ENCODE measurements around the gene PCYOX1L. TPM values are rescaled to one million over a fixed set of nuclear protein-coding genes. Genes with fewer than 3 reads are reported as not detected.

PCYOX1L gene
- total RNA-seq, 4 donors from 2014 or later, result 2.1 to 4.6 (median 3.1) TPM

GRCh38 chr5:149383399-149383798 lies 25.6 kb downstream of the PCYOX1L start:
- Histone ChIP-seq H3K4me1 (peaks cover 9 to 80% (median 29%) of the 10 kb centered on the region in 3 donors), H3K36me3 (no peaks in the 10 kb centered on the region), H3K4me3 (peak overlapping the region in 1 of 4 donors; percentile 32), H3K27me3 (no peaks in the 10 kb centered on the region), H3K9me3 (no peaks in the 10 kb centered on the region), H3K27ac (peak overlapping the region; percentile 71 to 91 (median 84))
- TF ChIP-seq CTCF (IDR thresholded peaks at IDR 0.05), result no peak
- peak in 1 of 4 donors; percentile 7 for TF ChIP-seq POLR2A (IDR thresholded peaks at IDR 0.05)
- intact Hi-C loops (cut with DNase I), result loop anchor here (5.0 kb wide), 1 partner anchor 49 kb away; no protein-coding TSS in a partner anchor
- WGBS, 2 donors, result 70 to 80% methylated on average over 2 to 3 of the region's 9 CpGs
- no peak for DNase-seq

- TF ChIP-seq CTCF (IDR thresholded peaks at IDR 0.05) (no peak), POLR2A (IDR thresholded peaks at IDR 0.05) (no peak)
- Histone ChIP-seq H3K27me3 (no peaks in the 10 kb centered on the region), H3K36me3 (no peaks in the 10 kb centered on the region), H3K27ac (peak overlapping the region; percentile 61 to 91 (median 84)), H3K9me3 (no peaks in the 10 kb centered on the region), H3K4me3 (no peak overlapping the region), H3K4me1 (peaks cover 9 to 70% (median 20%) of the 10 kb centered on the region in 3 donors)
- intact Hi-C loops (cut with DNase I), result no loop called here
- no peak for DNase-seq
- 58% methylated on average over 2 of the region's 5 CpGs; no CpG with 5 or more reads in 1 of the 2 donors for WGBS, 2 donors
These were observed 28.3 kb downstream of the PCYOX1L start for GRCh38 chr5:149386166-149386565.

DNA sequence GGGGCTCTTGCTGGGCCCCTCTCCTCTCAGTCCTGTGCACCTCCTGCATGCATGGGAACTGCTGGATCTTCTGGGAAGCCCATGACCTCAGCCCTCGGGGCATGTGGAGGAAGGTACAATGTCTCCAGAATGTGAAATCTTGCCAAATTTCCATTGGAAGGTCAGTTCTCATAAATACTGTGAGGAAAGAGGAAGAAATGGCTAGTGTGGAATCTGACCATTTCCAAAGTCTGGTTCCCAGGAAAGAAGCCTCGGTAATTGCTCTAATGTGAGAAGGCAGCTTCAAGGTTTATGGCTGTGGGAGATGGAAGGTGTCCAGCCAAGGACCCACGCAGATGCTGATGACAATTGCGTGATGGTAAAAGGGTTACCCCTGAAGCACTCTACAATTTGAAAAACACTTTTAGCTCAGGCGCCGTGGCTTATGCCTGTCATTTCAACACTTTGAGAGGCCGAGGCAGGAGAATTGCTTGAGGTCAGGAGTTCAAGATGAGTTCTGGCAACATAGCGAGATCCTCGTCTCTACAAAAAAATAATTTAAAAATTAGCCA lies 29.3 kb downstream of the PCYOX1L start:
- no peaks in the 10 kb centered on the region for H3K36me3 ChIP-seq
- peak overlapping the region; percentile 61 to 91 (median 84) for H3K27ac ChIP-seq
- H3K9me3 ChIP-seq, result no peaks in the 10 kb centered on the region
- intact Hi-C loops (cut with DNase I), result no loop called here
- TF ChIP-seq CTCF (IDR thresholded peaks at IDR 0.05) (no peak), POLR2A (IDR thresholded peaks at IDR 0.05) (no peak)
- DNase-seq, result no peak
- no peak overlapping the region for H3K4me3 ChIP-seq
- H3K4me1 ChIP-seq, result peaks cover under 1 to 65% (median 14%) of the 10 kb centered on the region in 3 donors
- WGBS, 2 donors, result 62 to 74% methylated on average over 8 to 9 of the region's 9 CpGs
- no peaks in the 10 kb centered on the region for H3K27me3 ChIP-seq

DNA sequence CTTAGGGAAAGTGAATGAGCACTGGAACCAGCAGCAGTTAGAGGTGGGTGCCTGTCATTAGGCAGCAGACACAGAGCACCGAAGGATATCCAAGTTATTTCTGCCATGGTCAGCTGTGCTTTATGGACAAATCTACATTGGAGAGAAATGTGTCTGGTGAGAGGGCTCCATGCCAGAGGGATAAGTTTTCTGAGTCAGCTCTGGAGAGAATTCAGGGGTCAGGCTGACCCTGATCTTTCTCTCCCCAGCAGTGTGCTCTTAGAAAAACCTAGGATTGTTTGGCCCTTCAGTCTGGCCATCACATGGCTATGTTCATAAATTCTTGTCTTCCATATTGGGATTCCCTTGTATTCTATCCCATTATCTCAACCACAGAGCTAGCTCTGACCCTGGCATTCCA lies 30.1 kb downstream of the PCYOX1L start:
- intact Hi-C loops (cut with DNase I), result no loop called here
- Histone ChIP-seq H3K4me3 (no peak overlapping the region), H3K9me3 (no peaks in the 10 kb centered on the region), H3K27ac (peak overlapping the region; percentile 58 to 91 (median 78)), H3K27me3 (no peaks in the 10 kb centered on the region), H3K4me1 (peaks cover 0 to 57% (median 11%) of the 10 kb centered on the region in 3 donors), H3K36me3 (no peaks in the 10 kb centered on the region)
- WGBS, 2 donors, result 60 to 100% methylated on average over 1 of the region's 1 CpG
- TF ChIP-seq CTCF (IDR thresholded peaks at IDR 0.05), result no peak
- TF ChIP-seq POLR2A (IDR thresholded peaks at IDR 0.05), result no peak
- no peak for DNase-seq

GRCh38 chr5:149388498-149389190 lies 30.8 kb downstream of the PCYOX1L start:
- DNase-seq, result no peak
- Histone ChIP-seq H3K9me3 (no peaks in the 10 kb centered on the region), H3K36me3 (no peaks in the 10 kb centered on the region), H3K4me3 (no peak overlapping the region), H3K4me1 (peaks cover 0 to 50% (median 11%) of the 10 kb centered on the region in 3 donors), H3K27ac (peak overlapping the region; percentile 58 to 91 (median 78)), H3K27me3 (no peaks in the 10 kb centered on the region)
- 64 to 68% methylated on average over 7 of the region's 7 CpGs for WGBS, 2 donors
- intact Hi-C loops (cut with DNase I), result no loop called here
- TF ChIP-seq POLR2A (IDR thresholded peaks at IDR 0.05) (no peak), CTCF (IDR thresholded peaks at IDR 0.05) (no peak)

Data from esophagus squamous epithelium (tissue), 5 donors.